ENCODE results near the gene CYB5D1. TPM values are rescaled to one million over a fixed set of nuclear protein-coding genes. Genes with fewer than 3 reads are reported as not detected.
A peak's percentile ranks its signal among the peaks of the same experiment; 100 is the strongest.
"Not testable (repeated sequence)": the region's sequence is repeated elsewhere in the genome, so short reads cannot be mapped to it uniquely, and the experiment has no call there.

CYB5D1 gene
- total and polyA plus RNA-seq, 2 donors (not counting 1 experiment from before 2014, with no cell fraction given): 6.8 to 6.9 TPM

GRCh38 chr17:7858522-7858810 is 663 bp downstream of the CYB5D1 start:
- peak overlapping the region; percentile 86 for H2AFZ ChIP-seq (ENCODE audit: low read length)
- H3K27ac ChIP-seq (ENCODE audit: insufficient read depth, low read length): peak overlapping the region; percentile 92
- TF ChIP-seq CTCF (conservative IDR thresholded peaks at IDR 0.05 in 1 of 2, IDR thresholded peaks at IDR 0.05 in 1 of 2; ENCODE audit: low read depth in 1 of 2, low read length in 2 of 2): peak; percentile 40 to 47
- TF ChIP-seq EZH2 (IDR thresholded peaks at IDR 0.05; ENCODE audit: low read length, missing control alignments): no peak
- H3K79me2 ChIP-seq (ENCODE audit: control insufficient read depth, insufficient read depth, low read length): peaks cover 14% of the 10 kb centered on the region
- peak overlapping the region; percentile 71 to 93 (median 86) for H3K4me3 ChIP-seq (replicated peaks in 1 of 4; ENCODE audit: control extremely low read depth in 1 of 4, insufficient read depth in 1 of 4, low read depth in 3 of 4, low read length in 4 of 4)
- H3K4me2 ChIP-seq (ENCODE audit: extremely low read depth, insufficient read depth, low read length): peak overlapping the region; percentile 99
- no peaks in the 10 kb centered on the region for H3K9me3 ChIP-seq (ENCODE audit: control insufficient read depth, insufficient read depth, low read depth, low read length)
- no peaks in the 10 kb centered on the region for H3K27me3 ChIP-seq (ENCODE audit: control insufficient read depth, insufficient read depth, low read length)
- H3K36me3 ChIP-seq (ENCODE audit: control insufficient read depth, insufficient read depth, low read length): peaks cover 9% of the 10 kb centered on the region
- peak overlapping the region; percentile 80 for H3K9ac ChIP-seq (ENCODE audit: insufficient read depth, low read length)
- peaks cover 18% of the 10 kb centered on the region for H3K4me1 ChIP-seq (ENCODE audit: control insufficient read depth, extremely low read depth, insufficient read depth, low read length)
- peak; percentile 49 to 57 for DNase-seq (ENCODE audit: low read depth in 2 of 2)
- no peaks in the 10 kb centered on the region for H4K20me1 ChIP-seq (ENCODE audit: control insufficient read depth, extremely low read depth, insufficient read depth, low read length)

GRCh38 chr17:7859028-7859427 is 1.2 kb downstream of the CYB5D1 start:
- Histone ChIP-seq H3K9ac (ENCODE audit: insufficient read depth, low read length) (no peak overlapping the region), H3K27ac (ENCODE audit: insufficient read depth, low read length) (no peak overlapping the region)

GRCh38 chr17:7862692-7863437 is 5.1 kb downstream of the CYB5D1 start:
- Histone ChIP-seq H3K9ac (ENCODE audit: insufficient read depth, low read length) (no peak overlapping the region), H3K9me3 (ENCODE audit: control insufficient read depth, insufficient read depth, low read depth, low read length) (no peaks in the 10 kb centered on the region), H3K4me3 (replicated peaks in 1 of 4; ENCODE audit: control extremely low read depth in 1 of 4, insufficient read depth in 1 of 4, low read depth in 3 of 4, low read length in 4 of 4) (no peak overlapping the region), H3K27me3 (ENCODE audit: control insufficient read depth, insufficient read depth, low read length) (no peaks in the 10 kb centered on the region), H3K4me1 (ENCODE audit: control insufficient read depth, extremely low read depth, insufficient read depth, low read length) (peaks cover 8% of the 10 kb centered on the region), H4K20me1 (ENCODE audit: control insufficient read depth, extremely low read depth, insufficient read depth, low read length) (no peaks in the 10 kb centered on the region), H3K79me2 (ENCODE audit: control insufficient read depth, insufficient read depth, low read length) (peaks cover 9% of the 10 kb centered on the region), H3K4me2 (ENCODE audit: extremely low read depth, insufficient read depth, low read length) (no peak overlapping the region), H3K36me3 (ENCODE audit: control insufficient read depth, insufficient read depth, low read length) (peaks cover 2% of the 10 kb centered on the region), H2AFZ (ENCODE audit: low read length) (no peak overlapping the region), H3K27ac (ENCODE audit: insufficient read depth, low read length) (no peak overlapping the region)
- DNase-seq (ENCODE audit: low read depth in 2 of 2): peak; percentile 39 to 63
- TF ChIP-seq CTCF (conservative IDR thresholded peaks at IDR 0.05 in 1 of 2, IDR thresholded peaks at IDR 0.05 in 1 of 2; ENCODE audit: low read depth in 1 of 2, low read length in 2 of 2): peak; percentile 64 to 73
- no peak for TF ChIP-seq EZH2 (IDR thresholded peaks at IDR 0.05; ENCODE audit: low read length, missing control alignments)

More at GRCh38 chr17:7859028-7859427, 1.2 kb downstream of the CYB5D1 start:
- H3K9me3 ChIP-seq (ENCODE audit: control insufficient read depth, insufficient read depth, low read depth, low read length): no peaks in the 10 kb centered on the region
- DNase-seq (ENCODE audit: low read depth in 2 of 2): no peak
- peak overlapping the region; percentile 99 for H3K4me2 ChIP-seq (ENCODE audit: extremely low read depth, insufficient read depth, low read length)
- no peaks in the 10 kb centered on the region for H4K20me1 ChIP-seq (ENCODE audit: control insufficient read depth, extremely low read depth, insufficient read depth, low read length)
- H3K27me3 ChIP-seq (ENCODE audit: control insufficient read depth, insufficient read depth, low read length): no peaks in the 10 kb centered on the region
- H3K4me3 ChIP-seq (replicated peaks in 1 of 4; ENCODE audit: control extremely low read depth in 1 of 4, insufficient read depth in 1 of 4, low read depth in 3 of 4, low read length in 4 of 4): peak overlapping the region; percentile 71 to 93 (median 86)
- H2AFZ ChIP-seq (ENCODE audit: low read length): no peak overlapping the region
- H3K79me2 ChIP-seq (ENCODE audit: control insufficient read depth, insufficient read depth, low read length): peaks cover 14% of the 10 kb centered on the region
- TF ChIP-seq EZH2 (IDR thresholded peaks at IDR 0.05; ENCODE audit: low read length, missing control alignments) (no peak), CTCF (conservative IDR thresholded peaks at IDR 0.05 in 1 of 2, IDR thresholded peaks at IDR 0.05 in 1 of 2; ENCODE audit: low read depth in 1 of 2, low read length in 2 of 2) (no peak)
- H3K36me3 ChIP-seq (ENCODE audit: control insufficient read depth, insufficient read depth, low read length): peaks cover 9% of the 10 kb centered on the region
- peaks cover 18% of the 10 kb centered on the region for H3K4me1 ChIP-seq (ENCODE audit: control insufficient read depth, extremely low read depth, insufficient read depth, low read length)

- not testable (repeated sequence) for H4K20me1 ChIP-seq (ENCODE audit: control insufficient read depth, extremely low read depth, insufficient read depth, low read length); H3K9ac ChIP-seq (ENCODE audit: insufficient read depth, low read length); H3K36me3 ChIP-seq (ENCODE audit: control insufficient read depth, insufficient read depth, low read length); H2AFZ ChIP-seq (ENCODE audit: low read length); DNase-seq (ENCODE audit: low read depth in 2 of 2); H3K9me3 ChIP-seq (ENCODE audit: control insufficient read depth, insufficient read depth, low read depth, low read length); H3K4me3 ChIP-seq (replicated peaks in 1 of 4; ENCODE audit: control extremely low read depth in 1 of 4, insufficient read depth in 1 of 4, low read depth in 3 of 4, low read length in 4 of 4); H3K79me2 ChIP-seq (ENCODE audit: control insufficient read depth, insufficient read depth, low read length); H3K4me2 ChIP-seq (ENCODE audit: extremely low read depth, insufficient read depth, low read length); H3K27ac ChIP-seq (ENCODE audit: insufficient read depth, low read length); H3K27me3 ChIP-seq (ENCODE audit: control insufficient read depth, insufficient read depth, low read length); H3K4me1 ChIP-seq (ENCODE audit: control insufficient read depth, extremely low read depth, insufficient read depth, low read length)
Observed at GRCh38 chr17:7864384-7864783, 6.6 kb downstream of the CYB5D1 start.

Data from fibroblast of lung (primary cell).